Type B pancreatic cell (in vitro differentiated cells): ENCODE results near the gene NR1I3. TPM values are rescaled to one million over a fixed set of nuclear protein-coding genes. Genes with fewer than 3 reads are reported as not detected.

Experiments used
- DNase-seq: peaks from one replicate; pipeline ENCODE4 v3.0.0; 2021; ENCODE audit warnings: mixed read lengths; ENCODE audit not compliant: unreplicated experiment; ENCODE audit errors: extremely low spot score
- H3K27ac Mint-ChIP-seq: 2 replicates; pipeline ENCODE4 v1.8.0; 2021; ENCODE audit warnings: mild to moderate bottlenecking, mixed read lengths
- H3K27me3 Mint-ChIP-seq: 2 replicates; pipeline ENCODE4 v1.8.0; 2021; ENCODE audit warnings: mixed read lengths
- H3K36me3 Mint-ChIP-seq: 2 replicates; pipeline ENCODE4 v1.8.0; 2021; ENCODE audit warnings: mixed read lengths
- H3K4me1 Mint-ChIP-seq: one replicate; pipeline ENCODE4 v1.8.0; 2021; ENCODE audit warnings: mixed read lengths; ENCODE audit not compliant: unreplicated experiment
- H3K4me3 Mint-ChIP-seq: 2 replicates; pipeline ENCODE4 v1.8.0; 2021; ENCODE audit warnings: mild to moderate bottlenecking, mixed read lengths
- H3K9me3 Mint-ChIP-seq: 2 replicates; pipeline ENCODE4 v1.8.0; 2021; ENCODE audit warnings: mixed read lengths
- total RNA-seq: library from RNA; stranded (reverse); gene quantifications from 2 replicates; pipeline ENCODE4 v1.2.1, GENCODE V29; 2021; ENCODE audit warnings: low replicate concordance
- TF ChIP-seq, protein P1 (sequence below): fragments of 200-600 bp; sonication (generic); conservative IDR thresholded peaks from 2 replicates; pipeline ENCODE4 v1.5.0; 2021; ENCODE audit warnings: antibody characterized with exemption, mild to moderate bottlenecking

Gene NR1I3
- total RNA-seq, 1 donor from 2014 or later, result not detected

DNA sequence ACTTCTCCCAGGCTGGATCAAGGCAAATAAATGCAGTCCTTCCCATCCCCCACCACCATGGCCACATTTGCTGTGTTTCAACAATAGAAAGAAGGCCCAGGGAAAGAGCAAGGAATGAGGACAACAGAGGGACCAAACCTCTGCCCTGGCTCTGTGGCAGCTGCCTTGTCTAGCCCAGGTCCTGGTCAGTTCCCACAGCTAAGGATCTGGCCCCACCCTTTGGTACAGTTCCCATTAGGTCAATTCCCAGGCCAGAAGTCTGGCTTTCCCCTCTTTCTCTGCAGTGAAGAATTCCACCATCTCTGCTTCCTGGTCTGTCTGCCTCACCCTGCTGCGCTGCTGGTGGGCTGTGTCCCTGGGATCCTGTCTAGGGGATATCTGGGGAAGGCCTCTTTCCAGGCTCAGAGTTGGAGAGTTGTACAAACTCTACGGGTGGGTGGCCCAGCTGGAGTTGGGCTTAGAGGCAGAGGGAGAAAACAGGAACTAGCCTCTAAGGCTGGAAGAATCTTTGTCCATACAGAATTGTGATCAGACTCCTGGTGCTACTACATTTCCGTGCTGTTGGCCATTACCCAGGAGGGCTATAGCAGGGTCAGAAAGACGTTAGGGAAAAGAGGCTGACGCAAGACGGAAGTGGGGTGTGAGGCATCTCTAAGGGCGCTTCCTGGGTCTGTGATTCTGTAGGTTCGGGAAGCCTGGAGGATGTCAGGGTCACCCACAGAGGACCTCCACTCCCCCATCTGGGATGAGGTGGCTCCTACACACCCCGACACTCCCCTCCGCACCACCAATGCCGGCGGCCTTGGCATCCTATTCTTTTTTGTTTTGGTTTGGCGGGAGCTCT lies 36.8 kb downstream of the NR1I3 start:
- Mint-ChIP-seq H3K27me3 (peaks cover 9% of the 10 kb centered on the region), H3K36me3 (peaks cover 13% of the 10 kb centered on the region), H3K9me3 (no peaks in the 10 kb centered on the region), H3K27ac (peak overlapping the region; percentile 97), H3K4me1 (peaks cover 43% of the 10 kb centered on the region), H3K4me3 (peak overlapping the region; percentile 96)
- TF ChIP-seq, protein P1, sequence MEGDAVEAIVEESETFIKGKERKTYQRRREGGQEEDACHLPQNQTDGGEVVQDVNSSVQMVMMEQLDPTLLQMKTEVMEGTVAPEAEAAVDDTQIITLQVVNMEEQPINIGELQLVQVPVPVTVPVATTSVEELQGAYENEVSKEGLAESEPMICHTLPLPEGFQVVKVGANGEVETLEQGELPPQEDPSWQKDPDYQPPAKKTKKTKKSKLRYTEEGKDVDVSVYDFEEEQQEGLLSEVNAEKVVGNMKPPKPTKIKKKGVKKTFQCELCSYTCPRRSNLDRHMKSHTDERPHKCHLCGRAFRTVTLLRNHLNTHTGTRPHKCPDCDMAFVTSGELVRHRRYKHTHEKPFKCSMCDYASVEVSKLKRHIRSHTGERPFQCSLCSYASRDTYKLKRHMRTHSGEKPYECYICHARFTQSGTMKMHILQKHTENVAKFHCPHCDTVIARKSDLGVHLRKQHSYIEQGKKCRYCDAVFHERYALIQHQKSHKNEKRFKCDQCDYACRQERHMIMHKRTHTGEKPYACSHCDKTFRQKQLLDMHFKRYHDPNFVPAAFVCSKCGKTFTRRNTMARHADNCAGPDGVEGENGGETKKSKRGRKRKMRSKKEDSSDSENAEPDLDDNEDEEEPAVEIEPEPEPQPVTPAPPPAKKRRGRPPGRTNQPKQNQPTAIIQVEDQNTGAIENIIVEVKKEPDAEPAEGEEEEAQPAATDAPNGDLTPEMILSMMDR, result no peak
- no peak for DNase-seq

DNA sequence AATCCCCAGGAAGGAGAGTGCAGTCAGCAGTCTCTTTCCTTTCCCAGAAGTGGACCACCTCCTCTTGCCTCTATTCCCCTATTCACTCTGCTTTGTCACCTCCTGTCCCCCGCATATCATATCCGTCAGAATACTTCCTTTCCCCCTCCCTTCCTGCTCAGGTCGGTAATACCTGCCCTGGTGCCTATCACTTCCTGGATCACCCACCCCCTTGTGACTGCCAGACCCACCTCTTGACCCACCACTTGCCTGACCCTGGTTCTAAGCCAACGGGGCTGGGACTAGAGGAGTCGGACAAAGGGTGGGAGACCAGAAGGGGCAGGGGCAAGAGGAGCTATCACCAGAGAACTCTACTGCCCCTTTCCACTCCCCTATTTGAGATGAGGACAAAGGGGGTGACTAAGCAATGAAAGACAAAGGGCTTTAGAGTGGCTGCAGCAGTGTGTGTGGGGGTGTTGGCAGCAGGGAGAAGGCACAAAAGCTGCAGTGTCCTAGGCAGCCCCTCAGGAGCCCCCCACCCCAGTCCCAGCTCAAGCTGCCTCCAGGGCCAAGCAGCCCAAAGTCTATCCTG lies 37.5 kb downstream of the NR1I3 start:
- Mint-ChIP-seq H3K27ac (peak overlapping the region; percentile 97), H3K36me3 (peaks cover 11% of the 10 kb centered on the region), H3K4me1 (peaks cover 39% of the 10 kb centered on the region), H3K27me3 (peaks cover 9% of the 10 kb centered on the region), H3K9me3 (no peaks in the 10 kb centered on the region), H3K4me3 (no peak overlapping the region)
- DNase-seq, result no peak
- TF ChIP-seq, protein P1, result no peak

DNA sequence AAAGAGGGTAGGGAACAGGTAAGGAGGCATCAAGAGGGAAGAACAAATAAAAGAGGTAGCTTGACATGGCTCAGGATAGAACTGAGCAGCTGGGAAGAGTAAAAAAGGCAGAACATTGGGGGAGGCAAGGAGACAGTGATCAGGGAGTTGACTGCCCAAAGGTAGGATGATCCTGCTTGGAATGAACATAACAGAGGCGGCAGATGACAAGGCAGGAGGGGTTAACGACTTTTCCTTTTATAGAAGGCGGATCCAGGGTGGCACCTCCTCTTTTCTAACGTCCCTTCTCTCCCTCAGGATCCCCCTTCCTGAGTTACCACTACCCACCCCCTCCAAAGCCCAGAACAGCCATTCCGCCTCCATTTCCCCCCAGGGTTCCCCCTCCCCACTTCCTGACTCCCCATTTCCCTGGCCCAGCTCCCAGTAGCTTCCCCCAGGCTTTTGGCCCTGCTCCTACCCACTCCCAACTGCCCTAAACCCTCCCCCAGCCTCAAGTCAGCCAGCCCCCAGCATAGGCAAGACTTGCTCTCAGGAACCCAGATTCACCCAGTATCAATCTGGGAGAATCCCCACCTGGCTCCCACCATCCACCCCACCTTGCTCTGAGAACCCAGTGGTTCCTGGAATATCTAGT lies 38.4 kb downstream of the NR1I3 start:
- TF ChIP-seq, protein P1, result no peak
- H3K36me3 Mint-ChIP-seq, result peaks cover 7% of the 10 kb centered on the region
- no peak for DNase-seq
- H3K4me3 Mint-ChIP-seq, result peak overlapping the region; percentile 29
- peaks cover 34% of the 10 kb centered on the region for H3K4me1 Mint-ChIP-seq
- no peaks in the 10 kb centered on the region for H3K9me3 Mint-ChIP-seq
- no peak overlapping the region for H3K27ac Mint-ChIP-seq
- H3K27me3 Mint-ChIP-seq, result peaks cover 9% of the 10 kb centered on the region

- DNase-seq, result no peak
- H3K9me3 Mint-ChIP-seq, result no peaks in the 10 kb centered on the region
Observed at GRCh38 chr1:161198897-161199431, 39.0 kb downstream of the NR1I3 start, which contains the start of gene ADAMTS4. ADAMTS4 (minus strand) TSS chr1:161199054; CDS start chr1:161198627, 427 bp downstream.

More at GRCh38 chr1:161198897-161199431, 39.0 kb downstream of the NR1I3 start, which contains the start of gene ADAMTS4:
- Mint-ChIP-seq H3K4me3 (peak within 1 kb of the TSS; percentile 76), H3K27me3 (peaks cover 9% of the 10 kb centered on the region), H3K36me3 (peaks cover under 1% of the 10 kb centered on the region), H3K4me1 (peaks cover 27% of the 10 kb centered on the region), H3K27ac (peak within 1 kb of the TSS; percentile 50)
- TF ChIP-seq, protein P1, result no peak
